A549 (cell line): ENCODE data around the gene TNS3. TPM values are rescaled to one million over a fixed set of nuclear protein-coding genes. Genes with fewer than 3 reads are reported as not detected.

Source experiments
- ATAC-seq, 2 experiments: fragments of 200-7000 bp in 1 of 2; fragments of >200 bp in 1 of 2; cut with Nextera tagmentation in 1 of 2; cut with Tn5 transposase in 1 of 2; 3 replicates each; pipeline versions ENCODE4 v1.8.0 to v1.9.1; 2018 to 2020; ENCODE audit warnings: mild to moderate bottlenecking in 1 of 2, moderate library complexity in 1 of 2
- CTCF ChIA-PET: fragments of 300-600 bp; sonication (Branson Sonifier 250); formaldehyde crosslinking; extraction: SDS; loops from one replicate; lab custom pipeline; 2021; ENCODE audit warnings: antibody characterized with exemption, inconsistent platforms; lab: Yijun Ruan, JAX
- POLR2A ChIA-PET: fragments of 350-600 bp; formaldehyde crosslinking; extraction: SDS; loops from one replicate; lab custom pipeline; 2021; ENCODE audit warnings: antibody characterized with exemption, inconsistent platforms; lab: Yijun Ruan, JAX
- DNase-seq, 2 experiments: peaks; one replicate each; pipeline versions ENCODE4 v3.0.0 to v3.0.0-alpha.2; 2011 to 2016; ENCODE audit warnings: low read depth in 1 of 2, low spot score in 1 of 2
- FAIRE-seq: peaks from 2 replicates; lab custom pipeline; 2011; peaks lifted over from hg19 to GRCh38; lab: Jason Lieb, UNC
- H3K27ac ChIP-seq, 2 experiments: fragments of >200 bp; sonication (Bioruptor Twin); formaldehyde crosslinking; 3 replicates each; pipeline ENCODE4 v1.5.1; 2016 to 2017
- H3K4me1 ChIP-seq: fragments of >200 bp; sonication (Bioruptor Twin); formaldehyde crosslinking; 3 replicates; pipeline ENCODE4 v1.6.1; 2016
- H3K4me2 ChIP-seq: fragments of >200 bp; sonication (Bioruptor Twin); formaldehyde crosslinking; 3 replicates; pipeline ENCODE4 v1.6.1; 2016
- H3K4me3 ChIP-seq: fragments of >200 bp; sonication (Bioruptor Twin); formaldehyde crosslinking; 3 replicates; pipeline ENCODE4 v1.5.1; 2016
- H3K9me3 ChIP-seq: fragments of >200 bp; sonication (Bioruptor Twin); formaldehyde crosslinking; 3 replicates; pipeline ENCODE4 v1.6.1; 2016
- FOSB ChIP-seq: fragments of 250-450 bp; sonication (Bioruptor Pico); IDR thresholded peaks from 2 replicates; pipeline ENCODE4 v1.5.0; 2020; ENCODE audit warnings: mild to moderate bottlenecking, moderate library complexity
- HMGXB4 ChIP-seq: fragments of 250-450 bp; sonication (Bioruptor Pico); IDR thresholded peaks from 2 replicates; pipeline ENCODE4 v1.5.0; 2021; ENCODE audit warnings: mild to moderate bottlenecking, moderate library complexity, borderline replicate concordance
- HOXA7 ChIP-seq: fragments of 250-450 bp; sonication (Bioruptor Pico); IDR thresholded peaks from 2 replicates; pipeline ENCODE4 v1.5.0; 2020; ENCODE audit warnings: mild to moderate bottlenecking, moderate library complexity
- KDM1A ChIP-seq: fragments of 200-600 bp; sonication (generic); IDR thresholded peaks from 2 replicates; pipeline ENCODE4 v1.6.1; 2016; ENCODE audit warnings: low read depth, mild to moderate bottlenecking
- PHF8 ChIP-seq: fragments of 200-600 bp; sonication (generic); IDR thresholded peaks from 2 replicates; pipeline ENCODE4 v1.6.1; 2016; ENCODE audit warnings: low read depth, mild to moderate bottlenecking, antibody characterized with exemption, moderate library complexity, borderline replicate concordance
- REST ChIP-seq: fragments of 200-600 bp; sonication (generic); IDR thresholded peaks from 2 replicates; pipeline ENCODE4 v1.6.1; 2016; ENCODE audit warnings: antibody characterized with exemption, mild to moderate bottlenecking, moderate library complexity
- TFCP2L1 ChIP-seq: fragments of 250-450 bp; sonication (Bioruptor Pico); IDR thresholded peaks from 2 replicates; pipeline ENCODE4 v1.5.0; 2021; ENCODE audit warnings: mild to moderate bottlenecking
- TP53 ChIP-seq: fragments of 250-450 bp; sonication (Bioruptor Pico); IDR thresholded peaks from 2 replicates; pipeline ENCODE4 v1.5.0; 2021; ENCODE audit warnings: mild to moderate bottlenecking, moderate library complexity
- ZFP36 ChIP-seq: fragments of 450-650 bp; IDR thresholded peaks from 2 replicates; pipeline ENCODE4 v1.6.1; 2014; ENCODE audit warnings: borderline replicate concordance; ENCODE audit not compliant: partially characterized antibody
- WGBS: methylation state at CpG from one replicate; pipeline ENCODE4 v1.1.6; 2017; ENCODE audit errors: missing lambda C conversion rate; 5-methylcytosine and 5-hydroxymethylcytosine counted together
- polyA plus RNA-seq, 4 experiments: library from polyadenylated mRNA; depleted of rRNA in 3 of 4; stranded (reverse); fragments of >200 nt; fragmentation: RNase III in 1 of 4; extraction: RNeasy Plus Mini Kit Qiagen cat#74134 plus additional on column Dnase treatment in 1 of 4; gene quantifications; 2 replicates in 3 of 4; 3 replicates in 1 of 4; pipeline ENCODE4 v1.2.3, GENCODE V29; 2011 to 2017
- TF ChIP-seq, protein P1 (sequence below): IDR thresholded peaks from 2 replicates; pipeline ENCODE4 v1.6.1; 2012; ENCODE audit warnings: low read depth, borderline replicate concordance
- TF ChIP-seq, protein P2 (sequence below): fragments of 450-650 bp; IDR thresholded peaks from 2 replicates; pipeline ENCODE4 v1.6.1; 2014; ENCODE audit warnings: antibody characterized with exemption
- TF ChIP-seq, protein P3 (sequence below): IDR thresholded peaks from 2 replicates; pipeline ENCODE4 v1.6.1; 2012

TNS3 gene
- polyA plus RNA-seq, 2 of the 4 experiments (the other 2 are of a cell fraction): 107 to 134 TPM

GRCh38 chr7:47448971-47449370, 132.9 kb downstream of the TNS3 start:
- POLR2A ChIA-PET: no interaction called here
- DNase-seq (no peak), ATAC-seq (no peak), FAIRE-seq (no peak)
- TF ChIP-seq TP53 (CRISPR knock-in tag) (no peak), TFCP2L1 (CRISPR knock-in tag) (no peak)
- TF ChIP-seq, protein P1, sequence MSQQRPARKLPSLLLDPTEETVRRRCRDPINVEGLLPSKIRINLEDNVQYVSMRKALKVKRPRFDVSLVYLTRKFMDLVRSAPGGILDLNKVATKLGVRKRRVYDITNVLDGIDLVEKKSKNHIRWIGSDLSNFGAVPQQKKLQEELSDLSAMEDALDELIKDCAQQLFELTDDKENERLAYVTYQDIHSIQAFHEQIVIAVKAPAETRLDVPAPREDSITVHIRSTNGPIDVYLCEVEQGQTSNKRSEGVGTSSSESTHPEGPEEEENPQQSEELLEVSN: no peak
- H3K4me2 ChIP-seq: no peak overlapping the region
- no peak overlapping the region for H3K4me3 ChIP-seq
- CTCF ChIA-PET: interaction anchor here (0.7 kb wide), 1 partner anchor 93 kb away, joined by 3 read pairs; no protein-coding TSS in a partner anchor
- H3K4me1 ChIP-seq: peaks cover 87% of the 10 kb centered on the region
- 91% methylated on average over 9 of the region's 9 CpGs for WGBS
- 0 out of 6 replicates have a peak overlapping the region, but pooled peaks of 1 of the 2 experiments have one; percentile 12 for H3K27ac ChIP-seq
- no peaks in the 10 kb centered on the region for H3K9me3 ChIP-seq

GRCh38 chr7:47447621-47448349, 134.1 kb downstream of the TNS3 start:
- Histone ChIP-seq H3K9me3 (no peaks in the 10 kb centered on the region), H3K4me1 (peaks cover 85% of the 10 kb centered on the region), H3K4me2 (no peak overlapping the region), H3K27ac (peak overlapping the region in 1 of 2 experiments; percentile 28; a peak in 1 of 6 replicates), H3K4me3 (no peak overlapping the region)
- WGBS: 97% methylated on average over 12 of the region's 12 CpGs
- no peak for FAIRE-seq
- CTCF ChIA-PET: no interaction called here
- TF ChIP-seq HMGXB4 (CRISPR knock-in tag) (no peak), HOXA7 (no peak), FOSB (CRISPR knock-in tag) (no peak), REST (no peak), KDM1A (no peak), TP53 (CRISPR knock-in tag) (no peak), ZFP36 (no peak), PHF8 (no peak)
- TF ChIP-seq, protein P2, sequence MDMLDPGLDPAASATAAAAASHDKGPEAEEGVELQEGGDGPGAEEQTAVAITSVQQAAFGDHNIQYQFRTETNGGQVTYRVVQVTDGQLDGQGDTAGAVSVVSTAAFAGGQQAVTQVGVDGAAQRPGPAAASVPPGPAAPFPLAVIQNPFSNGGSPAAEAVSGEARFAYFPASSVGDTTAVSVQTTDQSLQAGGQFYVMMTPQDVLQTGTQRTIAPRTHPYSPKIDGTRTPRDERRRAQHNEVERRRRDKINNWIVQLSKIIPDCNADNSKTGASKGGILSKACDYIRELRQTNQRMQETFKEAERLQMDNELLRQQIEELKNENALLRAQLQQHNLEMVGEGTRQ: no peak
- TF ChIP-seq, protein P3, sequence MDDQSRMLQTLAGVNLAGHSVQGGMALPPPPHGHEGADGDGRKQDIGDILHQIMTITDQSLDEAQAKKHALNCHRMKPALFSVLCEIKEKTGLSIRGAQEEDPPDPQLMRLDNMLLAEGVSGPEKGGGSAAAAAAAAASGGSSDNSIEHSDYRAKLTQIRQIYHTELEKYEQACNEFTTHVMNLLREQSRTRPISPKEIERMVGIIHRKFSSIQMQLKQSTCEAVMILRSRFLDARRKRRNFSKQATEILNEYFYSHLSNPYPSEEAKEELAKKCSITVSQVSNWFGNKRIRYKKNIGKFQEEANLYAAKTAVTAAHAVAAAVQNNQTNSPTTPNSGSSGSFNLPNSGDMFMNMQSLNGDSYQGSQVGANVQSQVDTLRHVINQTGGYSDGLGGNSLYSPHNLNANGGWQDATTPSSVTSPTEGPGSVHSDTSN: no peak
- DNase-seq: no peak
- ATAC-seq: no peak; a peak in 1 of 6 replicates
- POLR2A ChIA-PET: no interaction called here
